Measurements from ENCODE around the gene MSH2. TPM values are rescaled to one million over a fixed set of nuclear protein-coding genes. Genes with fewer than 3 reads are reported as not detected.

MSH2 gene
- total RNA-seq, 1 experiment from 2014 or later = 8.7 TPM

DNA sequence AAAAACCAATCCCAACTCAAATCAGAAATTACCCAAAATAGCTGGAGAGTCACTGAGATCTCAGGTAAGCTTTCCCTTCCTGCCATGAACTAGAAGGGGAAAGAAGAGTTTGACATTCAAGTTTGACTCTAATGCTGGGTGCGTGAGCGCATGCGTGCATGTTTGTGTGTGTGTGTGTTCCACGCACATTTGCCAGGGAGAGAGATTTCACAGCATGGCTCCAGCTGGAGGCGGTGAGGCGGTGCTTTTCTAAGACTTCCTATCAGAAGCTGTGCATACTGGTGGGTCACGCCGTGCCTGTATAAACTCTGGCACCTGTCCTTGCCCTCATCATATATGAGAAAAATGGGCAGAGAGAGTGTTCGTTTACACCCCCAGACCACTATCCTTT is 116.2 kb downstream of the MSH2 start:
- Mint-ChIP-seq H3K27ac (ENCODE audit: low read depth, unreplicated experiment) (no peak overlapping the region), H3K4me3 (ENCODE audit: unreplicated experiment) (no peak overlapping the region), H3K27me3 (ENCODE audit: insufficient read depth, unreplicated experiment) (no peaks in the 10 kb centered on the region), H3K36me3 (ENCODE audit: insufficient read depth, unreplicated experiment) (no peaks in the 10 kb centered on the region), H3K9me3 (ENCODE audit: unreplicated experiment) (no peaks in the 10 kb centered on the region), H3K4me1 (ENCODE audit: insufficient read depth, unreplicated experiment) (no peaks in the 10 kb centered on the region)
- no peak for DNase-seq (ENCODE audit: unreplicated experiment)
- no TSS peak for BruUV-seq (replicated peaks)
- intact Hi-C loops (cut with micrococcal nuclease) = no loop called here
- POLR2A ChIA-PET = no interaction called here
- no peak for TF ChIP-seq CTCF (IDR thresholded peaks at IDR 0.05; ENCODE audit: unreplicated experiment)
- CTCF ChIA-PET = no interaction called here

DNA sequence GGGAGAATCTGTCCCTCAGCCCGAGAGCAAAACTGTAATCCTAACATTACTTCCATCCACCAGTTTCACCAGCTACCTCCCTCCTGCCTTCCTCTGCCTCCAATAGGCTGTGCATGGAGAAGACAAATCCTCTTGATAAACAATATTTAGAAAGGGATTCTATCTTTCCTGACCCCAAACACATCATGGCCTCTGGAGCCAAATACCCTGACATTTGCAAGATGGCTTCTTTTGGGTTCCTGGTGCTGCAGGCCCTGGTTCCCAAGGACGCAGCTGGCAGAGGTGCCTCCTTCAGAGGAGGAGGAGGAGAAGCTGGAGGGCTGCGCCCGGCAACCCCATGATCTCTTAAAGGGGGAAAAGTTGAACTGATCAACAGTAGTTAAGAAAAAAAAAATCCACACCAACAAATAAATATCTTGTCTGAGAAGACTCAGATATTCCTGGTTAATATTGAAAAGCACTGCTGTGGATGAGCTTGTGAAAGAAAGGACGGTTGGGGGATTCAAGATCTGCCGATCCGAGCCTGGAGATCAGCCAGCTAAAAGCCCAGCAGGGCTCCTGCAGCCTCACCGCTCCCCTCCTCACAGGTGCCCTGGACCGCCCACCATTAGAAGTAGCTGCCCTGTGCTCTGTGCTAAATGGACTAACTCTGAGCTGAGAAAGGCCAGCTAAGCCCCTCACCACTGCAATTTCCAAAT is 116.8 kb downstream of the MSH2 start:
- Mint-ChIP-seq H3K4me3 (ENCODE audit: unreplicated experiment) (no peak overlapping the region), H3K27ac (ENCODE audit: low read depth, unreplicated experiment) (no peak overlapping the region), H3K4me1 (ENCODE audit: insufficient read depth, unreplicated experiment) (no peaks in the 10 kb centered on the region), H3K9me3 (ENCODE audit: unreplicated experiment) (no peaks in the 10 kb centered on the region), H3K36me3 (ENCODE audit: insufficient read depth, unreplicated experiment) (no peaks in the 10 kb centered on the region), H3K27me3 (ENCODE audit: insufficient read depth, unreplicated experiment) (peaks cover under 1% of the 10 kb centered on the region)
- CTCF ChIA-PET = no interaction called here
- BruUV-seq (replicated peaks) = no TSS peak
- intact Hi-C loops (cut with micrococcal nuclease) = no loop called here
- POLR2A ChIA-PET = no interaction called here
- TF ChIP-seq CTCF (IDR thresholded peaks at IDR 0.05; ENCODE audit: unreplicated experiment) = no peak
- no peak for DNase-seq (ENCODE audit: unreplicated experiment)

GRCh38 chr2:47520302-47520630 is 117.3 kb downstream of the MSH2 start:
- H3K36me3 Mint-ChIP-seq (ENCODE audit: insufficient read depth, unreplicated experiment) = no peaks in the 10 kb centered on the region
- ChIA-PET CTCF (interaction anchor here (0.9 kb wide), 1 partner anchor 247 kb away, joined by 3 read pairs; no protein-coding TSS in a partner anchor), POLR2A (no interaction called here)
- TF ChIP-seq CTCF (IDR thresholded peaks at IDR 0.05; ENCODE audit: unreplicated experiment) = no peak
- no peaks in the 10 kb centered on the region for H3K4me1 Mint-ChIP-seq (ENCODE audit: insufficient read depth, unreplicated experiment)
- H3K9me3 Mint-ChIP-seq (ENCODE audit: unreplicated experiment) = no peaks in the 10 kb centered on the region
- no peak overlapping the region for H3K27ac Mint-ChIP-seq (ENCODE audit: low read depth, unreplicated experiment)
- BruUV-seq (replicated peaks) = no TSS peak
- H3K4me3 Mint-ChIP-seq (ENCODE audit: unreplicated experiment) = peak overlapping the region; percentile 21
- DNase-seq (ENCODE audit: unreplicated experiment) = no peak
- intact Hi-C loops (cut with micrococcal nuclease) = no loop called here
- peaks cover 5% of the 10 kb centered on the region for H3K27me3 Mint-ChIP-seq (ENCODE audit: insufficient read depth, unreplicated experiment)

DNA sequence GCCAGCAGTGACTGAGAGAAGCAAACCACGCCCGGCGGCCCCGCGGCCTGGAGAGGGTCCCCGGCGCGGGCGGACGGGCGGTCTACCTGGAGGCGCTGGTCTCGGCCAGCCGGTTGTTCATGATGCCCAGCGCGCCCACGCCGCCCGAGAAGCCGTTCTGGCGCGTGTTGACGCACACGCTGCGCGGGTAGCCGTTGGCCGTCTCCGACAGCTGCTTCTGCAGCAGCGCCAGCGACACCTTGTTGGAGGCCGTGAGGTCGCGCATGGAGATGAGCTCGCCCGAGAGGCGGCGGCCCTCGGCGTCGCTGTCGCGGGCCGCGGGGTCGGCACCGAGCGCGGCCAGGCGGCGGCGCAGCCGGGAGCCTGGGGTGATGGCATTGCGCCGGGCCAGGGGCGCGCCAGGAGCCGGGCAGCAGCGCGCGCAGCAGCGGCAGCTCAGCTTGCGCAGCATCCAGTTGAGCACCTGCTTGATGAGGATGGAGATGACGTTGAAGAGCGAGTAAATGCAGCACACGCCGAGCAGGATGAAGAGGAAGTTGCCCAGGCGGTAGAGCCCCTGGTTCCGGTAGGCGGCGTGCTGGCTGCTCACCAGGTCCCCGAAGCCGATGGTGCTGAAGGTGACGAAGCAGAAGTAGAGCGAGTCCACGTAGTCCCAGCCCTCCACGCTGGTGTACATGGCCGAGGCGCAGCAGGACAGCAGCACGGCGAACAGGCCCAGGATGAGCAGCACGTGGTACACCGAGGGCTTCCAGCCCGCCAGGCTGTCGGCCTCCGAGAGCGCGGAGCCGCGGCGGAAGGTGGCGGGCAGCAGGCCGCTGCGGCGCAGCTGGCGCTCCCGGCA is 118.1 kb downstream of the MSH2 start:
- intact Hi-C loops (cut with micrococcal nuclease) = no loop called here
- H3K4me1 Mint-ChIP-seq (ENCODE audit: insufficient read depth, unreplicated experiment) = no peaks in the 10 kb centered on the region
- no peak for TF ChIP-seq CTCF (IDR thresholded peaks at IDR 0.05; ENCODE audit: unreplicated experiment)
- no peak overlapping the region for H3K27ac Mint-ChIP-seq (ENCODE audit: low read depth, unreplicated experiment)
- H3K9me3 Mint-ChIP-seq (ENCODE audit: unreplicated experiment) = no peaks in the 10 kb centered on the region
- no peaks in the 10 kb centered on the region for H3K36me3 Mint-ChIP-seq (ENCODE audit: insufficient read depth, unreplicated experiment)
- DNase-seq (ENCODE audit: unreplicated experiment) = no peak
- POLR2A ChIA-PET = no interaction called here
- CTCF ChIA-PET = interaction anchor here (0.9 kb wide), 1 partner anchor 247 kb away, joined by 3 read pairs; no protein-coding TSS in a partner anchor
- BruUV-seq (replicated peaks) = no TSS peak
- peak overlapping the region; percentile 47 for H3K4me3 Mint-ChIP-seq (ENCODE audit: unreplicated experiment)
- H3K27me3 Mint-ChIP-seq (ENCODE audit: insufficient read depth, unreplicated experiment) = peaks cover 13% of the 10 kb centered on the region

Measured in MCF 10A (cell line).